Amniotic epithelial cell (primary cell): Measurements from ENCODE around the gene CIAPIN1.

Source experiments
- DNase-seq: peaks from one replicate; pipeline ENCODE4 v3.0.0-alpha.2; 2010; ENCODE audit warnings: low read depth

The CIAPIN1 gene

DNA sequence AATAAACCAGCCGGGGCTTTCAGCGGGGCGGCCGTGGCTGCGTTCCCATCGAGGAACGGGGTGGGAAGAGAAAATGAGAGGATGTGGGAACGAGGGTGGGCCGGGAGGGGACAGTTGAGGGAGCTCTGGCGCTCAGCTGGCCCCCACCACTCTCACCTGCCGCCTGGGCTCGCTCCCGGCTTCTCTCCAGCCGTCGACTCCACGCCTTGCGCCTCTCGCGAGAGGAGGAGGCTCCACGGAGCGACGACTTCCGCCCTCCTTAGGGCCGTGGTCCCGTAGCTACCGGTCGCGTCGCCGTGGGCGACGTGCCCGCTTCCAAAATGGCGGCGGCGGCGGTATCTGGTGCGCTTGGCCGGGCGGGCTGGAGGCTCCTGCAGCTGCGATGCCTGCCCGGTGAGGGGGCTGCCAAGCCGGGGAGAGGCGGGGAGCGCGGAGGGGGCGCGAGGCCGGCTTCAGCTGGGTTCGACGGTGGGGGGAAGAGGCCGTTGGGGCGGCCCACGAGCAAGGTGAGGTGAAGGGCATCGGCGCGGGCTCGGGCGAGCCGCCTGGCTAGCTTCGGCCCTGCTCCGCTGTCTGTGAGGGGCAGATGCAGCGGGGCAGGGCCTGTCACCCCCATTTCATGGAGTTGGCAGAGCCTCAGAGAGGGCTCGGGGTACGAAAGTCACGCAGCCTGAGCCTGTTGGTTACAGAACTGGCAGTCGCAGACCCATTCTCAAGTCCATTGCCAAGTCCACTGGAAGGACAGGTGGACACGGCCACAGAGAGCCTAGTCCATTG is at the start of gene CIAPIN1, which contains the start of gene COQ9:
Gene CIAPIN1 (minus strand): TSS at position 200 of the 777 bp plus-strand sequence. CDS start 6,457 bp downstream, outside the sequence.
Gene COQ9 (plus strand): TSS at position 294 of the 777 bp plus-strand sequence. CDS start 27 bp downstream, at position 321.
- peak; percentile 88 for DNase-seq

DNA sequence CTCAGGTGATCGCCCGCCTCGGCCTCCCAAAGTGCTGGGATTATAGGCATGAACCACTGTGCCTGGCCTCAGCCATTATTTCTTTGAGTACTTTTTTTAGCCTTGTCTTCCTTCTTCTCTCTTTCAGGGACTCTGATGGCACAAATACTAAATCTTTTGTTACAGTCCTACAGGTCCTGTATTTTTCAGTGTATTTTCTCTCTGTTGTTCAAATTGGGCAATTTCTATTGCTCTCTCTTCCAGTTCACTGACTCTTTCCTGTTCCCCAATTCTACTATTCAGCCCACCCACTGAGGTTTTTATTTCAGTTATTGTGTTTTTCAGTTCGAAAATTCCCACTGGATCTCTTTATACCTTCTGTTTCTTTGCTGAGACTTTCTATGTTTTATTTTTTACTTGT is 46.6 kb upstream of the CIAPIN1 start:
- no peak for DNase-seq

DNA sequence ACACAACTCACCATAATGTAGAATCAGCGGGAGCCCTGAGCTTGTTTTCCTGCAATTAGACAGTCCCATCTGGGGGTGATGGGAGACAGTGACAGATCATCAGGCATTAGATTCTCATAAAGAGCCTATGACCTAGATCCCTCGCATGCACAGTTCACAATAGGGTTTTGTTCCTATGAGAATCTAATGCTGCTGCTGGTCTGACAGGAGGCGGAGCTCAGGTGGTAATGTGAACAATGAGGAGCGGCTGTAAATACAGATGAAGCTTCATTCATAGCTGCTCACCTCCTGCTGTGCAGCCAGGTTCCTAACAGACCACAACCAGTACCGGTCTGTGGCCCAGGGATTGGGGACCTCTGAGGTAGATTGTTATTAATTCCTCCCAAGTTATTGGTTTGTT is 42.0 kb upstream of the CIAPIN1 start:
- no peak for DNase-seq

DNA sequence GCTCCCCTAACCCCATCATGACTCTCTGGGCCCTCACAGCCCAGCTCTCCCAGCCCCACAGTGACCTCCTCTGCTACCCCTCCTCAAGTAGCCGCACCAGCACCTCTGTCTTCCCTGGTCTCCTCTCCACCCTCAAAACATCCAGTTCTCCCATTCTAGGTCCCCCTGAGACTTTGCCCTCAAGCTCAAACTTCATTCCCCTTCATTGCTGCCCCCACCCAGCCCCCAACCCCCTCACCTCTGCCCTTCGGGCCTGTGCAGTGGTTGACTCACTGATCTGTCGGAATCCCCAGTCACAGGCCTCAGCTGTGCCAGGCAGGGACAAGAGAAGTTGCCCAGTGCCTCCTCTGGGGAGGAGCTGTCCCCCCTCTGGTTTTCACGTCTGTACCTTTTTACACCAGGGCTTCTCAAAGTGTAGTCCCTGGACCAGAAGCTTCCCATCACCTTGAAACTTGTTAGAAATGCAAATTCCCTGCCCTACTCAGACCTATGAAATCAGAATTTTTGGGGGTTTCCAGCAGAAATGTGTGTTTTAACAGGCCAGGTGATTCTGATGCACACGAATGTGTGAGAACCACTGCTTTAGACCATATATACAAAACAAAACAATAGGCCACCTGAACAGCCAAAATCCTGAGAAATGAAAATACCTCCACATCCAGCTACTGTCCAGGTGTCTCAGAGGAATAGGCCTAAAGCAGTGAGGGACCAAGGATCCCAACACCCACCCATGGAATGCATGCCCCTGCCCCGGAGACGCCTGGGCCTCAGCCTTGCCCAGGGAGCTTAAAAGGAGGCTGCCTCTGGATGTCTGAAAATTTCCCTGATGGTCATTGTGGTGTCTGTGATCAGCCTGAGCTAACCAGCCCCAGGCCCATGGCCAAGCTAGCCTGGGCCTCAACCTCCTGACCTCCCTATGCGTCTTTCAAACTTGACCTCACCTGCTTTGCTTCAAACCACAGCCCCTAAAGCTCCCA is 40.0 kb upstream of the CIAPIN1 start:
- no peak for DNase-seq

DNA sequence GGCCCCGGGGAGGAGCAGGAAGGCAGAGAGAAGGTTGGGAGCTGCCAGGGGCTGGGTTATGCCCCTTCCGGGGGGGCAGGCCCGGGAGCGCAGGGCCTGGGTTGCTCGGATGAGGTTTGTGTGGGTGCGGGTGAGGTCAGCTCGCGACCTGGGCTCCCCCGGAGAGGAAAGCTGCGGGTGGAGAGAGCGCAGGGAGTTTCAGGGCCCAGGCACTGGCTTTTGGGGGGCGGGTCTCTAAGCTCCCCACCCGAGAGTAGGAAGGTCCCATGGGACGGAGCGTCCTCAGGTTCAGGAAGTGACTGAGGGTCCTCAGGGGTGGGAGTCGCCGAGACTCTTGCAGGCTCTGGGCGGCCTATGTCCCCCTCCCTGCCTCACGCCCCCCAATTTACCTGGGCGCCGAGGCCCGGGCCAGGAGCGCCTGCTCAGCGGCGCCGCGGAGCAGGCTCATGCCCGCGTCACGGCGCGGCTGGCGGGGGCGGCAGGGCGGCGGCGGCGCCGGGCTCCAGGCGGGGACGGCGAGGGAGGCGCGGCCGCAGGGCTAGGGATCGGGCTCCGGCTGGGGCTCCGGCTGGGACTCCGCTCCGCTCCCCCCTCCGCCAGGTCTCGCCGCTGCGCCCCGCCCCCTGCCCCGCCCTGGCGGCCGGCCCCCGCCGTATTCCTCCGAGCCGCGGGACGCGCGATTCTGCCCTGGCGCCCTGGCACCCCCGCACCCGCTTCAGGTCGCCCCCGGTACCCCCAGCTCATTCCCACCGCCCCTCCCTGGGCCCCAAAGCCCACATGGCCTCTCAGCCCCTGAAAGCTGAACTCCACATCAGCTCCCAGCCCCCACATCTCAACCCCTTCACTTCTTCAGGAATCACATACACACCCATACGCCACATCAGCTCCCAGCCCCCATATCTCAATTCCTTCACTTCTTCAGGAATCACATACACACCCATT is 39.0 kb upstream of the CIAPIN1 start, which contains the start of gene DOK4:
Gene DOK4 (minus strand): TSS at position 578 of the 942 bp plus-strand sequence. CDS start 6,986 bp downstream, outside the sequence.
- DNase-seq = peak; percentile 55

DNA sequence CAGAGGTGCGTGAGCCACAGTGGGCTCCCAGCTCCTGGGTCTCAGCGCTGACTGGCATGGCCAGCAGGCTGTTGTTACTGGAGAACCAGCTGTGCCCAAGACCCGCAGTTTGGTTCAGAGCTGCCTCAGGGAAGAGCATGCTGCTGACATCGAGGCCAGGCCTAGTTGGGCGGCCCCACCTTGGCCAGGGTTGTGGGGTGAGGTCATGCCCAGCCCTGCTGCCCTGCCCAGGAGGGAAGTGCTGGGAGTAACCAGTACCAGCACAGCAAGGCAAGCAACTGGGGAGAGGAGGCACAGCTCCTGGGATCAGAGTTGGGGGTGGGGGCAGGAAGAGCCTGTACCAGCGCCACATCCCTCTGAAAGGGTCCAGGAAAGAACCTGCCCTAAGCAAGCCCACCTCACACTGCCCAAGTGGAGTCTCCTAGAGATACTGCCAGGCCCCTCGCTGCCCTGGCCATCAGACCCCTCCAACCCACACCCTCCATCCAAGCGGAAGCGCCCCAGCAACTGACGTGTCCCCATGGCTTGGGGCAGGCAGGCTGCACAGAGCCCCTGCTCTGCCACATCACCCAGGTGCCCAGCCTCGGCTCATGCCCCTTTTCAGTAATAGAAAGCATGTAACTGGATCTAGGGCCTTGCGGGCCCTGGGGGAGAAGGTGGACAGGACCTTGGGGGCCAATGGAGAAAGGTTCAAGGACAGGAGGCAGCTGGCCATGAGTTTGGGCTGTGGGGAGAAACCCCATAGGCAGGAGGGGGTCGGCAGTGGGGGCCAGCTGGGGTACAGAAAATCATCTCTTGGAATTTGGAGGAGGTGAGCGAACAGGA is 38.1 kb upstream of the CIAPIN1 start:
- no peak for DNase-seq

DNA sequence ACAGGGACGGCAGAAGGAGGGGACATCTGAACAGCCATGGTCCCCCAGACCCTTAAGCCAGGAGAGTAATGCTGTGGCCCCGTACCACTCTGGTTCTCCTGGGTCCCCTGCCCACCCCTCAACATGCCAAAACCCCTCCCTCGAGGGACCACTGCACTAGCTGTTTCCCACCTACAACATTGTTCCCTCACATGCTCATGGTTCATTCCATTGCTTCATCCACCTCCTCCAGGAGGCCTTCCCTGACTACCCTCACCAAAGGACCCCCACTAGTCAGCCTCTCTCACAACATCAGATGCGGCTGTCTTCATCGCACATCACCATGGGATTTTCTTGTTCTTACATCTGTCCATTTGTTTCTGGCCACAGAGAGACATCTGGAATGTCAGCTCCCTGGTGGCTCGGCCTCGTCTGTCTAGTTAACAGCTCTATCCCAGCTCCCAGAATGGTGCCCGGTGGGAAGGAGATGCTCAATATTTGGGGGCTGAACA is 37.4 kb upstream of the CIAPIN1 start:
- no peak for DNase-seq

DNA sequence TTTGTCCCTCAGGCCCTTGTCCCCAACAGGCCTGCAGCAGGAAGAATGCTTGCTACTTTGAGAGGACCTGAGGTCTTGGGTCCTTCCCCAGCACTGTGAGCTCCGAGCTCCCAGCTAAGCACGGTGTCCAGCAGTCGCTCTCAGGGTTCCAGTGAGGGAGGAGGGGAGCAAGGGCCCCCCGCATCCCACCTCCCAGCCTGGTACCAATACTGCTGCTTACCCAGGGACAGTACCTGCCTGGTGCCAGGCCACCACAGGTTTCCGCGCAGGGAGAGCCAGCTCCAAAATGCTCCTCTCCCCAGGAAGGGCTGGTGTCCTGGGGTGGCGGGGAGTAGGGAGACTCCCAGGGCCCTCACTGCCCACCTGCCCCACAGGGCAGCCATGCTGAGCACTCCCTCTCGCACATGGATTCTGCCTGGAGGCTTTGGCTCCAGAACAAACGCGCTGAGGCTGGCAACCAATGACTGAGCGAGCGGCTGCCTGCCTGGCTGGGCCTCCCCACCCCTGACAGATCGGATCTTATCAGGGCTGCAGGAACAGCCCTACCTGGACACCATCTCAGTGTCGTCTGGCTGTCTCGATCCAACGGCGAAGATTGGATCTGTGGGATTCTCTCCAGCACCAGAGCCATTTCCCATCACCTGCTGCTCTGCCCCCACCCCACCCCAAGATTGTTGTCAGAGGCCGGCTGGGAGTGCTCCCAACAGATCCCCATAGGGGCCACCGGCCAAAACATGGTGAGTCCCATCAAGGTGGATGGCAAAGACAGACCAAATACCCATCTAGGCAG is 36.7 kb upstream of the CIAPIN1 start:
- no peak for DNase-seq

DNA sequence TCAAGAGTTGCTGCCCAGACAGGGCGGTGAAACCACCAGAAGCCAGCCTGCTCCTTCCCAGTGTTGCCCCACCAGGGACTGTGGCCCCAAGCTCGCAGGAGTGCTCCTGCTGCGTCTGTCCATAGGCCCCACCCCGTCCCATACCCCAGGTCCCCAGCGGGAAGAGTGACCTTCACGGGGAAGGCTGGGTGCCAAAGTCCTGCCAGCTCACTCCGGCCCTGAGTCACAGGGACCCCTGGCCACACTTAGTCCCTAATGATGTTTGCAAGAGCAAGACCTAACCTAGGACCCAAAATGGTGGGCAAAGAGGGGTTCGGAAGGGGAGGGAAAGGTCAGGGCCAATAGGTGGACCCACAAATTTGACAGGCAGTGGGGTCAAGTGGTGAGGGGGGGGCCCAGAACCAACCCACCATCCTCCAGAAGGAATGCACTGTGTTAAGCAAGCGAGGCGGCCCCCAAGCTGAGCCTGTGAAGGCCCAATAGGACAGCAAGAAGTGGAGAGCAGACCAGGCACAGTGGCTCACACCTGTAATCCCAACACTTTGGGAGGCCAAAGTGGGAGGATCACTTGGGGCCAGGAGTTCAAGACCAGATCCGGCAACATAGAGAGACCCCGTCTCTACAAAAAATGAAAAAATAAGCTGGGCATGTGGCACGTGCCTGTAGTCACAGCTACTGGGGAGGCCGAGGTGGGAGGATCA is 35.8 kb upstream of the CIAPIN1 start:
- DNase-seq = no peak

DNA sequence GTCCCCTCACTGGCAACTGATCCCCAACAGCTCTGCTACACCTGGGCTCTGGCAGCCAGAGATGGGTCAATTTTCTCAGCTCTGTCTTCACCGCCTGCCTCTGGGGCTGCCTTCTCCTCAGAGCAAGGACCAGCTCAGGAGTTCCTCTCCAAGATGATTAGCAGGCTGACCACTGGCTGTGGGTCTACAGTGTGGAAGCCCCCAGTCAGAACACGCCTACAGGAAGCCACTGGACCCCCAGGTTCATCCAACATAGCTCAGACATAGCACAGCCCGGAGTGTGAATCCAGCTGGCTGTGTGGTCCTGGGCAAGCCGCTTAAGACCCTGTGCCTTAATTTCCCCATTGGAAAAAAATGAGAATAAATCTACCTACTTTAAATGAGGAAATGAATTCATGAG is 34.2 kb upstream of the CIAPIN1 start:
- DNase-seq = no peak

DNA sequence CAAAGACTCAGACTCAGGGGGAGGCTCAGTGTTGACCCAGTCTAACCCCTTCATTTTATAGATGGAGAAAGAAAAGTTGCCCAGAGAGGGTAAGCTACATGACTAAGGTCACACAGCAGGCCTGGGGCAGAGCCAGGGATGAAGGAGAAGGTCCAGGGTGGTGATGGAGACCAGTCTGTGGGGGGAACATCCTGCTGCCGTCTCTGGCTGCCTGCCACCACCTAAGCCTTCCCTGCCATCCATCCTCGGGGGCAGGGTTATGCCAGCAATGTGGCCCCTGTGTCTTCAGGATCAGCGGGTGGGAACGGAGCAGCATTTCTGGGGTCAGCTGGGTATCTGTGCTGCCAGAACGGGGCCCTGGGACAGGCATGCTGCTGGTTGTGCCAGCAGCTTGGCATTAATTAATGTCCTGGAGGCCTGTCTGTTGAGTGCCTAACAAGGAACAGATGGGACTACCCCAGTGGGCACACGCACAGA is 33.6 kb upstream of the CIAPIN1 start:
- no peak for DNase-seq

DNA sequence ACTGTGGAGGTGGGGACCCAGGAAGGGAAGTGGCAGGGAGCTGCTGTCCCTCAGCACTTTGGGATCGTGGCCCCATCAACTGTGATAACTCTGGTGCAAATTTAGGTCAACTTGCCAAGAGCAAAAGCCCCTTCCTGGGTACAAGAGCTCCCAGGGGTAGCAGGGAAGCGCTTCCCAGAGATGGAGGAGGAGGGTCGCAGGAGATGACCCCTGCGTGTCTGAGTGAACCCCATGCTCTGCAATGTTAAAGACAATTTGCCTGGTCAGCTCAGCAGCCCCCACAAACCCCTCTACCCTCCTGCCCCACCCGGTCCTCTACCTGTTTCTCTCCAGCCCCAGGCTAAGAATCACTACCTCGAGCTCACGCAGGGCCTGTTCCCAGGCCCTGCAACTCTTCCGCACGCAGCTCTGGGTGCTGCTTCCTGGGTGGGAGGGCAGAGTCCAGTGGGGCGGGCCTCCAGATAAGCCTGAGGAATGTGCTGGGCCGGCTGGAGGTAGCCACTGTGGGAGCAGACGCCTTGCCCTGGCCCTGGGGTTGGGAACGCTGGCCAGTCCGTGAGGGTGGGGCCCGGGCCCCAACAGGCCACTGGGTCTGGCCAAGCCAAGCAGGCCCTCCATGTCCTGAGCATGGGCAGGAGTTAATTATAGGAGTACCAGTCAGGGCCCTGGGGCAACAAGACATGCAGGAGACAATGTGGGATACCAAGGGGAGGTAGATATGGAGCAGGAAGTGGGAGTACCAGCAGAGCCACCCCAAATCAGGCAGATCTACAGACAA is 33.0 kb upstream of the CIAPIN1 start:
- DNase-seq = peak; percentile 91

DNA sequence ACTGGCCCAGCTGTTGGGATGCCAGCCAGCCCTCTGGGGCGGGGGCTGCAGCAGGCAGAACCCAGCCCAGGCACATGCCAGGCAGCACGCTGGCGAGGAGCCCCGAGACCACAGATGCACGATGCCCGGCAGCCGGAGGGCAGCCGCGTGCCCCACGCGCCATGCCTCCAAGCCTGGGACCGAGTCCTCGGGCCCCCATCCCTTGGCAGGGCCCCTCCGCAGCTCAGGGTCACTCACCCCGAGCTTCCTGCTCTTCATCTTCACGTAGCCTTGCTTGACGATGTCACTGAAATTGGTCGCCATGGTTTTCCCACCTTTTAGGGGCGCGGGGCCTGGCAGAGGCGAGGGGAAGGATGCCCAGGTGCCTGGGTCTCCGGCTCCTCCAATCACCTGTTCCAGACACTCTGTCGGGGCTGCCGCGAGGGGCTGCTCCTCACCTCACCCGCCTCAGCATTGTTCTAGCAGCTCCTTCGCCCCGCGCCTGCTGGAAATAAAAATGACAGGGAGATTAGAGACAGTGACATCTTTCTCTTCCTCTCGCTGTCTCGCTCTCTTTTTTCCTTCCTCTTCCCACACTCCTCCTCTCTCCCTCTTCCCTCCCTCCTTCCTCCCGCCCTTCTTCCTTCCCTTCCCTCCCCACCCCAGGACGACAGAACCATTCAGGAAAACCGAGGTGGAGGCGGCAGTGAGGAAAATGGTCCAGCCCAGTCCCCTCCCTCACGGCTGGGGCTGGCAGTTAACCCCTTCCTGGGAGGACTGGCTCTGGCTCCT is 32.2 kb upstream of the CIAPIN1 start:
- peak; percentile 81 for DNase-seq

DNA sequence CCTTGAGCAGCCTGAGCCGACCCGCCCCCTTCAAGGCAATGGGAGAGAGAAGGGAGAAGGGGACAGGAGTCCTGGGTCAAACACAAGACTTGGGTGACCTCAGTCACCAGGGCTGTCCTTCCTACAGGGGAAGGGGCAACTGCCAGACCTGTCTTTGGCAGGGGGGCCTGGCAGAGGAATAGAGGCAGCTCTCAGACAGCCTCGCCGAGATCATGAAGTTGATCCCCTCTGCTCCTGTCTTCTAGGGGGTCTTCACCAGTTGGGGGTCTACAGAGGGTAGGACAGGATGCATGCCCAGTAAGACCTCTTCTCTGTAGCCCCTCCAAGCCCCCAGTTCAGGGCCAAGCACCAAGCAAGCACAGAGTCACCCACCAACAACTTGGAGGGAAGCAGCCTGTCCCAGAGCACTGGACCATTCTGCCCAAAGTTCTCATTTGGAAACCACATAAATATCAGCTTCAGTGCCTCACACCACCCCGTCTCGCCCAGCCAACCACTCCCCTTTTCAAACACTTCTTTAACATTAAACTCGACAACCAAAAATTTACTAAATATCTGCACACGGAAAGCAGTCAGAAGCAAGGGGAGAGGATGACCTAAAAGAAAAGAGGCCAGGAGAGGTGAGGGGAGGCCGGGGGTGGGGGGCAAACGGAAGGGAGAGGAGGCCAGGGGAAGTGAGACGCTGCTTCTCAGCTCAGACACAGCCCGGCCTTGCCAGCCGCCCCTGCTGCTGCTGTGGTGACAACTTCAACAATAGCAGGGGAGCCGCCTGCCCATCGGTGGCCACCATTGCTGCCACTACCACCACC is 31.4 kb upstream of the CIAPIN1 start:
- DNase-seq = no peak

DNA sequence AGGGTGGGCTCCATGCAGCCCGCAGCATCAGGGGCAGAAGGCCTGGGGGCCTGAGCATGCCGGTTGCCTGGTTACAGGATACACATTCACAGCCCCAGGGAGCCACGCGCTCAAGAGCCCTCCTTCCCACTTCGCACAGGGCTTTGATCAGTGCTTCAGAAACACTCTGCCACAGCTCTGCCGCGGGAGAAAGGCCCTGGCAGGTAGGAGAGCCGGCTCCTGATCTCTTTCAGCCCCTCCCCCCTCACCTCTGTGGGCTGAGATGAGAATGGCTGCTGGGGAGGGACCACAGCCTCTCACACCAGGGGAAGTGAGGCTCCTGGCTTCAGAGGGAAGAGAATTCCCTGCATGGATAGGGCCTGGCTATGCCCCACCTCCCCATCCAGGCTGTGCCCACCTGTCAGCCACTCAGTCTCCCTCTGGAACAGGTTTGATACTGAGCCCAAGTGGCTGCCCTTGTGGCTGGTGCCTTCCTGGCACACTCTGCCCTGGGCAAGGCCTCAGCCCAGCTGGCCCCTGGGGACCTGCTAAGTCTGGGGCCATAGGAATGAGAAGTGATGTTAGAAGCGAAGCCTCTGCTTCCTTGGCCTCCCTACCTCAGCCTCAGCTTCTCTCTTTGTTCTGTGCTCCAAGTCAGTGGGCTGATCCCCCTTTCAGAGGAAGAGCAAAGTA is 30.5 kb upstream of the CIAPIN1 start:
- no peak for DNase-seq
